HG03575 (cell line): ENCODE measurements around the gene SART3.
"Not testable (repeated sequence)": the region's sequence is repeated elsewhere in the genome, so short reads cannot be mapped to it uniquely, and the experiment has no call there.

Source experiments
- ATAC-seq: cut with Tn5 transposase; IDR thresholded peaks from one replicate; pipeline ENCODE4 v1.9.1; 2021; ENCODE audit not compliant: unreplicated experiment, insufficient number of reproducible peaks, low FRiP score; ENCODE audit errors: extremely low read depth

SART3 gene

GRCh38 chr12:108597559-108598471, 36.8 kb upstream of the SART3 start, which contains the start of gene TMEM119:
Gene TMEM119 (minus strand): TSS chr12:108598084. CDS start chr12:108592383, 5,701 bp downstream.
- no peak for ATAC-seq

- ATAC-seq, result no peak
These were observed 36.0 kb upstream of the SART3 start for GRCh38 chr12:108596854-108597558.

GRCh38 chr12:108595711-108596647, 35.0 kb upstream of the SART3 start:
- ATAC-seq, result no peak

GRCh38 chr12:108594960-108595710, 34.2 kb upstream of the SART3 start:
- no peak for ATAC-seq

- ATAC-seq, result no peak
These were observed 33.4 kb upstream of the SART3 start for GRCh38 chr12:108594323-108594903.

- ATAC-seq, result no peak
These were observed 31.3 kb upstream of the SART3 start for GRCh38 chr12:108592033-108592909.

- no peak for ATAC-seq
These were observed 30.5 kb upstream of the SART3 start for GRCh38 chr12:108591267-108591980.

GRCh38 chr12:108590463-108590862, 29.5 kb upstream of the SART3 start:
- not testable (repeated sequence) for ATAC-seq

GRCh38 chr12:108589840-108590229, 28.9 kb upstream of the SART3 start:
- ATAC-seq, result no peak

- ATAC-seq, result no peak
These were observed 28.3 kb upstream of the SART3 start for GRCh38 chr12:108589028-108589839.

- ATAC-seq, result no peak
These were observed 26.9 kb upstream of the SART3 start for GRCh38 chr12:108587826-108588225.

GRCh38 chr12:108586306-108586705, 25.3 kb upstream of the SART3 start:
- ATAC-seq, result no peak

GRCh38 chr12:108585864-108586263, 24.9 kb upstream of the SART3 start:
- no peak for ATAC-seq

- no peak for ATAC-seq
These were observed 23.6 kb upstream of the SART3 start for GRCh38 chr12:108584456-108585065.

GRCh38 chr12:108583991-108584390, 23.0 kb upstream of the SART3 start:
- ATAC-seq, result no peak
